ENCODE results near the gene DELE1. TPM values are rescaled to one million over a fixed set of nuclear protein-coding genes. Genes with fewer than 3 reads are reported as not detected.

DELE1 gene
- total and polyA plus RNA-seq, 2 donors (not counting 3 experiments of a cell fraction or from before 2014, with no cell fraction given): 105 to 121 TPM

GRCh38 chr5:141873933-141874261 is 49.8 kb upstream of the DELE1 start:
- H3K27me3 ChIP-seq (ENCODE audit: control insufficient read depth in 2 of 2, insufficient read depth in 2 of 2, low read length in 2 of 2): no peaks in the 10 kb centered on the region
- H3K9me3 ChIP-seq (replicated peaks; ENCODE audit: control insufficient read depth, insufficient read depth, low read length): no peaks in the 10 kb centered on the region
- POLR2A ChIA-PET: interaction anchor here (0.7 kb wide), 1 partner anchor 14 kb away, joined by 5 read pairs; no protein-coding TSS in a partner anchor
- no peak overlapping the region for H3K4me2 ChIP-seq (ENCODE audit: insufficient read depth, low read length)
- BruUV-seq (replicated peaks): no TSS peak
- H3K9me1 ChIP-seq (replicated peaks; ENCODE audit: control insufficient read depth, extremely low read depth, insufficient read depth, low read length): no peaks in the 10 kb centered on the region
- H2AFZ ChIP-seq (ENCODE audit: low read depth, low read length): no peak overlapping the region
- CTCF ChIA-PET: interaction anchor here (8.4 kb wide), 1 partner anchor 118 kb away, joined by 217 read pairs; no protein-coding TSS in a partner anchor
- TF ChIP-seq GATA2 (IDR thresholded peaks at IDR 0.05; ENCODE audit: insufficient read depth, insufficient read length, low read depth, low read length) (no peak), POLR2A (IDR thresholded peaks at IDR 0.05; ENCODE audit: low read depth, low read length) (no peak), CTCF (IDR thresholded peaks at IDR 0.05; ENCODE audit: extremely low read depth in 1 of 2, insufficient read depth in 1 of 2, low read depth in 1 of 2, low read length in 2 of 2) (no peak), FOS (IDR thresholded peaks at IDR 0.05; ENCODE audit: borderline replicate concordance, insufficient read depth, low read length) (no peak), JUN (IDR thresholded peaks at IDR 0.05; ENCODE audit: borderline replicate concordance, insufficient read depth, insufficient read length, low read depth) (no peak), EZH2 (IDR thresholded peaks at IDR 0.05; ENCODE audit: borderline replicate concordance, low read depth, low read length, severe bottlenecking) (no peak), POLR2AphosphoS5 (IDR thresholded peaks at IDR 0.05; ENCODE audit: insufficient read depth, low read depth, low read length) (no peak), MYC (IDR thresholded peaks at IDR 0.05; ENCODE audit: low read depth, low read length) (no peak)
- TF ChIP-seq, protein P1, sequence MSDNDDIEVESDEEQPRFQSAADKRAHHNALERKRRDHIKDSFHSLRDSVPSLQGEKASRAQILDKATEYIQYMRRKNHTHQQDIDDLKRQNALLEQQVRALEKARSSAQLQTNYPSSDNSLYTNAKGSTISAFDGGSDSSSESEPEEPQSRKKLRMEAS (IDR thresholded peaks at IDR 0.05; ENCODE audit: insufficient read depth, insufficient read length): no peak
- intact Hi-C loops (cut with micrococcal nuclease) (no loop called here), dilution Hi-C loops (cut with MboI; ENCODE audit: extremely low pct_ligation_motif_present, low sequenced_read_pairs) (no loop called here)
- H4K20me1 ChIP-seq (replicated peaks; ENCODE audit: control insufficient read depth, extremely low read depth, insufficient read depth, low read length): no peaks in the 10 kb centered on the region
- FAIRE-seq (peak; percentile 55), DNase-seq (ENCODE audit: low read depth, low spot score) (no peak)
- no peak overlapping the region for H3K9ac ChIP-seq (replicated peaks; ENCODE audit: extremely low read depth, insufficient read depth, low read length)
- no peak overlapping the region for H3K4me3 ChIP-seq (replicated peaks in 1 of 3; ENCODE audit: insufficient read depth in 1 of 3, low read depth in 1 of 3, low read length in 3 of 3)
- H3K79me2 ChIP-seq (ENCODE audit: control insufficient read depth, insufficient read depth, low read length): peaks cover 85% of the 10 kb centered on the region
- H3K4me1 ChIP-seq (ENCODE audit: control insufficient read depth, extremely low read depth, insufficient read depth, low read length): peaks cover 42% of the 10 kb centered on the region
- no peak overlapping the region for H3K27ac ChIP-seq (ENCODE audit: insufficient read depth, low read depth, low read length)
- H3K36me3 ChIP-seq (ENCODE audit: control insufficient read depth in 2 of 2, extremely low read depth in 1 of 2, insufficient read depth in 2 of 2, low read length in 2 of 2): peaks cover 0 to 3% of the 10 kb centered on the region in 2 experiments

All from endothelial cell of umbilical vein (primary cell).